K562 (cell line): ENCODE results near the gene ERCC4. TPM values are rescaled to one million over a fixed set of nuclear protein-coding genes. Genes with fewer than 3 reads are reported as not detected.

Source experiments
- ATAC-seq: fragments of 200-7000 bp; cut with Tn5 transposase; 3 replicates; pipeline ENCODE4 v1.9.1; 2020; ENCODE audit warnings: moderate library complexity
- Bru-seq: library from RNA; stranded (reverse); fragments of 400-500 nt; gene quantifications from one replicate; lab custom pipeline; 2021; lab: Mats Ljungman, UMichigan
- BruChase-seq, 2 experiments: library from RNA; stranded (reverse); fragments of 400-500 nt; gene quantifications; one replicate each; lab custom pipeline; 2021; lab: Mats Ljungman, UMichigan
- BruUV-seq: library from RNA; stranded (reverse); fragments of 400-500 nt; replicated peaks from 2 replicates; lab custom pipeline; 2021; lab: Mats Ljungman, UMichigan
- CTCF ChIA-PET: fragments of 300-600 bp; formaldehyde crosslinking; extraction: SDS; loops from one replicate; lab custom pipeline; 2021; ENCODE audit warnings: low intra/inter-chr PET ratio; lab: Yijun Ruan, JAX
- POLR2A ChIA-PET: fragments of 300-600, 350-650 bp; sonication (Branson Sonifier 250); formaldehyde crosslinking; extraction: SDS; loops from one replicate; lab custom pipeline; 2021; ENCODE audit warnings: antibody characterized with exemption, inconsistent platforms; lab: Yijun Ruan, JAX
- DNase-seq, 4 experiments: peaks; one replicate each; pipeline versions ENCODE4 v3.0.0 to v3.0.0-alpha.2; 2011 to 2018; ENCODE audit warnings: low spot score in 3 of 4, mixed read lengths in 3 of 4; ENCODE audit errors: extremely low read depth in 1 of 4
- FAIRE-seq: peaks from 2 replicates; lab custom pipeline; 2011; peaks lifted over from hg19 to GRCh38; lab: Jason Lieb, UNC
- H2AFZ ChIP-seq: 2 replicates; pipeline ENCODE4 v1.6.0; 2011; ENCODE audit warnings: low read depth, low read length, control low read depth, inconsistent platforms
- H3K27ac ChIP-seq: fragments of 200-600 bp; 3 replicates; pipeline ENCODE4 v1.8.0; 2011; ENCODE audit warnings: low read depth, mild to moderate bottlenecking, control low read depth, inconsistent platforms, low read length, moderate library complexity, mixed read lengths; ENCODE audit errors: extremely low read depth
- H3K27me3 ChIP-seq, 2 experiments: fragments of 300-600 bp in 1 of 2; 2 replicates in 1 of 2; 3 replicates in 1 of 2; pipeline versions ENCODE4 v1.6.0 to v1.8.0; 2011; ENCODE audit warnings: inconsistent platforms in 2 of 2, low read length in 2 of 2, mild to moderate bottlenecking in 1 of 2, mixed read lengths in 1 of 2, moderate library complexity in 1 of 2; ENCODE audit not compliant: control insufficient read depth in 2 of 2, insufficient read depth in 2 of 2
- H3K36me3 ChIP-seq: fragments of 300-600 bp; 3 replicates; pipeline ENCODE4 v1.8.0; 2011; ENCODE audit warnings: mild to moderate bottlenecking, low read length, inconsistent platforms; ENCODE audit not compliant: control insufficient read depth, insufficient read depth
- H3K4me1 ChIP-seq, 2 experiments: fragments of 200-600 bp in 1 of 2; replicated peaks in 1 of 2; 2 replicates in 1 of 2; 3 replicates in 1 of 2; pipeline versions ENCODE4 v1.5.1 to v1.8.0; 2011; ENCODE audit warnings: inconsistent platforms in 2 of 2, low read length in 2 of 2, mild to moderate bottlenecking in 1 of 2, mixed read lengths in 1 of 2, moderate library complexity in 1 of 2; ENCODE audit not compliant: control insufficient read depth in 2 of 2, insufficient read depth in 2 of 2
- H3K4me2 ChIP-seq: 2 replicates; pipeline ENCODE4 v1.6.1; 2011; ENCODE audit warnings: low read length, control low read depth, inconsistent platforms, mixed read lengths; ENCODE audit not compliant: insufficient read depth
- H3K4me3 ChIP-seq: fragments of 200-600 bp; sonication (generic), shearing (Covaris generic); 2 replicates; pipeline ENCODE4 v1.5.1; 2016; ENCODE audit warnings: control low read depth, inconsistent platforms
- H3K79me2 ChIP-seq: fragments of 200-600 bp; 3 replicates; pipeline ENCODE4 v1.8.0; 2011; ENCODE audit warnings: low read length, inconsistent platforms; ENCODE audit not compliant: control insufficient read depth, insufficient read depth
- H3K9ac ChIP-seq, 2 experiments: 2 replicates each; pipeline versions ENCODE4 v1.6.0 to v1.6.1; 2011; ENCODE audit warnings: low read depth in 2 of 2, low read length in 2 of 2, control low read depth in 1 of 2, inconsistent platforms in 1 of 2, mild to moderate bottlenecking in 1 of 2, mixed read lengths in 1 of 2; ENCODE audit not compliant: insufficient read depth in 1 of 2
- H3K9me1 ChIP-seq: one replicate; pipeline ENCODE4 v1.6.0; 2011; ENCODE audit warnings: inconsistent platforms, mild to moderate bottlenecking, low read length, moderate library complexity; ENCODE audit not compliant: control insufficient read depth, insufficient read depth
- H3K9me3 ChIP-seq: replicated peaks from 2 replicates; pipeline ENCODE4 v1.5.1; 2011; ENCODE audit warnings: low read depth, low read length, inconsistent platforms; ENCODE audit not compliant: control insufficient read depth, insufficient read depth
- H4K20me1 ChIP-seq: replicated peaks from 2 replicates; pipeline ENCODE4 v1.6.1; 2011; ENCODE audit warnings: low read length, inconsistent platforms, mixed read lengths; ENCODE audit not compliant: control insufficient read depth, insufficient read depth
- CEBPG ChIP-seq, 3 experiments: fragments of 200-800 bp in 1 of 3; sonication (Bioruptor generic) in 1 of 3; sonication (generic) in 1 of 3; formaldehyde crosslinking in 1 of 3; IDR thresholded peaks in 2 of 3; conservative IDR thresholded peaks in 1 of 3; 2 replicates each; pipeline versions ENCODE4 v1.6.1 to v1.8.0; 2016 to 2022; ENCODE audit warnings: missing compliant biosample characterization in 2 of 3, missing genetic modification characterization in 2 of 3, mild to moderate bottlenecking in 1 of 3, missing genetic modification reagents in 1 of 3
- FOXK1 ChIP-seq: sonication (generic); formaldehyde crosslinking; IDR thresholded peaks from 2 replicates; pipeline ENCODE4 v1.8.0; 2022; ENCODE audit warnings: missing genetic modification reagents, mild to moderate bottlenecking, borderline replicate concordance
- NONO ChIP-seq, 2 experiments: fragments of 200-400 bp in 1 of 2; fragments of 450-650 bp in 1 of 2; formaldehyde crosslinking in 1 of 2; IDR thresholded peaks; 2 replicates each; pipeline ENCODE4 v1.6.1; 2017; ENCODE audit warnings: low read depth in 2 of 2, mild to moderate bottlenecking in 2 of 2, moderate library complexity in 2 of 2, low read length in 1 of 2
- NR2C2 ChIP-seq, 2 experiments: fragments of 200-800 bp in 1 of 2; sonication (Bioruptor generic) in 1 of 2; sonication (generic) in 1 of 2; formaldehyde crosslinking in 1 of 2; IDR thresholded peaks; 2 replicates each; pipeline versions ENCODE4 v1.6.1 to v1.8.0; 2016 to 2022; ENCODE audit warnings: mild to moderate bottlenecking in 1 of 2, missing compliant biosample characterization in 1 of 2, missing genetic modification characterization in 1 of 2, missing genetic modification reagents in 1 of 2
- RBM14 ChIP-seq: fragments of 200-400 bp; formaldehyde crosslinking; IDR thresholded peaks from 2 replicates; pipeline ENCODE4 v1.6.1; 2018; ENCODE audit warnings: low read depth, mild to moderate bottlenecking, low read length, moderate library complexity, borderline replicate concordance; ENCODE audit not compliant: insufficient read depth
- STAT5B ChIP-seq: fragments of 250-450 bp; sonication (Bioruptor Pico); IDR thresholded peaks from 2 replicates; pipeline ENCODE4 v1.8.0; 2021; ENCODE audit warnings: mild to moderate bottlenecking, inconsistent platforms
- TCF7L2 ChIP-seq: fragments of 150-350 bp; IDR thresholded peaks from 2 replicates; pipeline ENCODE4 v1.6.1; 2016; ENCODE audit warnings: low read depth, mild to moderate bottlenecking, low read length, moderate library complexity
- ZFP30 ChIP-seq: fragments of 250-450 bp; sonication (Bioruptor Pico); IDR thresholded peaks from 2 replicates; pipeline ENCODE4 v1.8.0; 2022; ENCODE audit warnings: moderate library complexity, mild to moderate bottlenecking, inconsistent platforms, borderline replicate concordance
- WGBS: fragments of 100-300 bp; shearing (Covaris generic); methylation state at CpG from one replicate; pipeline ENCODE4 v1.1.6; 2016; ENCODE audit warnings: low coverage, mixed read lengths; ENCODE audit not compliant: insufficient coverage; ENCODE audit errors: missing lambda C conversion rate; 5-methylcytosine and 5-hydroxymethylcytosine counted together
- in situ Hi-C: fragments of 300-500 bp; cut with MboI; formaldehyde crosslinking; loops from 4 replicates; pipeline ENCODE4 v1.15.0; 2018; ENCODE audit warnings: inconsistent platforms, mixed read lengths
- intact Hi-C: fragments of 100-400 bp; cut with micrococcal nuclease; formaldehyde crosslinking; loops from 2 replicates; pipeline ENCODE4 v1.14.2; 2022
- long read RNA-seq, 3 experiments: library from polyadenylated mRNA in 2 of 3; library from RNA in 1 of 3; unstranded in 2 of 3; stranded (forward) in 1 of 3; transcript quantifications; one replicate each; pipeline ENCODE4 v2.0.0, GENCODE V29; 2019 to 2022
- polyA minus RNA-seq, 3 experiments: library from RNA; depleted of rRNA, polyadenylated mRNA; stranded (reverse); fragments of >200 nt; gene quantifications; 2 replicates each; pipeline ENCODE4 v1.2.3, GENCODE V29; 2011
- polyA plus RNA-seq, 8 experiments: library from polyadenylated mRNA; depleted of rRNA in 4 of 8; stranded (reverse) in 5 of 8; unstranded in 3 of 8; fragments of >200 nt; fragmentation: Nextera tagmentation in 2 of 8; fragmentation: Illumina TruSeq in 1 of 8; extraction: Ambion mirVana in 2 of 8; extraction: Trizol in 1 of 8; gene quantifications; 2 replicates each; pipeline versions ENCODE4 v1.2.1 to v1.2.3, GENCODE V29; 2011 to 2014; ENCODE audit warnings: inconsistent platforms in 1 of 8, missing spikeins in 1 of 8
- total RNA-seq, 7 experiments: library from RNA; depleted of rRNA in 6 of 7; stranded (reverse); fragments of >200 nt in 6 of 7; fragmentation: Illumina TruSeq in 2 of 7; extraction: Trizol in 2 of 7; gene quantifications; 2 replicates each; pipeline versions ENCODE4 v1.2.1 to v1.2.3, GENCODE V29; 2011 to 2021; ENCODE audit warnings: low replicate concordance in 1 of 7
- TF ChIP-seq, protein P1 (sequence below): fragments of 450-650 bp; IDR thresholded peaks from one replicate; pipeline ENCODE4 v1.6.1; 2018; ENCODE audit warnings: mild to moderate bottlenecking, moderate library complexity; ENCODE audit not compliant: partially characterized antibody

ERCC4 gene
- total RNA-seq (2011; cell fraction: chromatin; rRNA removed; ENCODE audit: low replicate concordance), result 5.6 and 18.6 TPM in 2 replicates
- total RNA-seq (2011; cell fraction: nucleolus; rRNA removed), result 3.7 and 4.6 TPM in 2 replicates
- total RNA-seq (2011; cell fraction: nucleoplasm; rRNA removed), result 6.3 and 7.7 TPM in 2 replicates
- total RNA-seq (2014; rRNA removed), result 3.7 and 4.3 TPM in 2 replicates
- 6.0 and 8.8 TPM in 2 replicates for total RNA-seq (2014; rRNA removed; fragmentation: Illumina TruSeq; extraction: Trizol)
- 5.1 and 7.4 TPM in 2 replicates for total RNA-seq (2015; rRNA removed; fragmentation: Illumina TruSeq; extraction: Trizol)
- total RNA-seq (2021), result 7.3 and 10.5 TPM in 2 replicates
- 5.9 and 7.0 TPM in 2 replicates for polyA plus RNA-seq (2011; rRNA removed)
- 1.9 and 2.4 TPM in 2 replicates for polyA plus RNA-seq (2011; cell fraction: cytosol; rRNA removed)
- 3.2 and 3.8 TPM in 2 replicates for polyA plus RNA-seq (2011; cell fraction: nucleus; rRNA removed)
- polyA plus RNA-seq (2012), result 3.1 and 4.7 TPM in 2 replicates
- 3.4 and 5.0 TPM in 2 replicates for polyA plus RNA-seq (2014; fragmentation: Illumina TruSeq; extraction: Trizol)
- 1 to 10 TPM; 4.4 to 7.7 TPM for polyA plus RNA-seq (2014; fragmentation: Nextera tagmentation; extraction: Ambion mirVana)
- 2.7 and 4.9 TPM in 2 replicates for polyA plus RNA-seq (2014; rRNA removed)
- 11.1 and 12.4 TPM in 2 replicates for polyA minus RNA-seq (2011; rRNA and poly(A)+ RNA removed)
- polyA minus RNA-seq (2011; cell fraction: cytosol; rRNA and poly(A)+ RNA removed), result 5.2 and 5.6 TPM in 2 replicates
- 2.7 and 5.0 TPM in 2 replicates for polyA minus RNA-seq (2011; cell fraction: nucleus; rRNA and poly(A)+ RNA removed)
- percentile 56 among the genes with signal in this experiment for Bru-seq, nascent RNA
- percentile 66 among the genes with signal in this experiment for BruChase-seq, experiment 1, labeled RNA remaining after a 2-hour chase
- percentile 69 among the genes with signal in this experiment for BruChase-seq, experiment 2, labeled RNA remaining after a 6-hour chase
- long read RNA-seq, experiment 1, transcript ERCC4-207 (6 exons, 2,073 nt), result major isoform, 11 of 24 reads
- long read RNA-seq, experiment 1, partial matches to known transcripts, result 4 of 24 reads
- long read RNA-seq, experiment 1, other reads (novel, unspliced or antisense), result 9 of 24 reads
- long read RNA-seq, experiment 2, partial matches to known transcripts, result 0 of 3 reads
- long read RNA-seq, experiment 2, other reads (novel, unspliced or antisense), result 3 of 3 reads
- long read RNA-seq, experiment 3, transcript ERCC4-207 (6 exons, 2,073 nt), result major isoform, 7 of 8 reads
- long read RNA-seq, experiment 3, partial matches to known transcripts, result 1 of 8 reads
- long read RNA-seq, experiment 3, other reads (novel, unspliced or antisense), result 0 of 8 reads

DNA sequence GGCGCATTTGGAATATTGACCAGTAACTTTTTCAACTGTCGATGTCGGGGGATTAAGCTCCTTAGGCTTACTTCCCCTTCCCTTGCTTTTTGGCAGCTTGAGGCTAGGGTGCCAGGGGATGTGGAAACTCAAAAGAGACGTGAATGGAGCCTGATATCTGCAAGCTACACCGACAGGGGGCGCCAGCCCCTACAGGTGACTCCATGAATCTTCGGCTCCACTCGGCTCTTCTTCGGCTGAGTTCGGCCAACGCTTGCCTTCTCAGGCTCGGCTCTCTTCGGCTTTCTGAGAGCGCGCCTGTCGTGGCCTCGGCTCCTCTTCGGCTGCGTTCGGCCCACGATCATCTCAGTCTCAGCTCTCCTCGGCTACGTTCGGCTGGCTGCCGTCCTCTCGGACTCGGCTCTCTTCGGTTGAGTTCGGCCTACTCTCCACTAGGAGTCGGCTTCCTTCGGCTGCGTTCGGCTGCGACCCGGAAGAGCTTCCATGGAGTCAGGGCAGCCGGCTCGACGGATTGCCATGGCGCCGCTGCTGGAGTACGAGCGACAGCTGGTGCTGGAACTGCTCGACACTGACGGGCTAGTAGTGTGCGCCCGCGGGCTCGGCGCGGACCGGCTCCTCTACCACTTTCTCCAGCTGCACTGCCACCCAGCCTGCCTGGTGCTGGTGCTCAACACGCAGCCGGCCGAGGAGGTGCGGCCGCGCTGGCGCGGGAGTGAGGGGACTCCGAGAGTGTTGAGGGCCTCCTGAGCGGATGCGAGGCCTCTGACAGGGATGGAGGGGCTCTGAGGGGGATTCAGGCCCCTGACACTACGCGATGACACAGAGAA lies at the start of gene ERCC4:
ERCC4 (plus strand) TSS at position 472 of the 827 bp plus-strand sequence; CDS start at position 484, 12 bp downstream.
- Histone ChIP-seq H2AFZ (peak within 1 kb of the TSS; percentile 92), H3K36me3 (peaks cover 20% of the 10 kb centered on the region; the same call in 2 of the 3 replicates), H3K27ac (peak within 1 kb of the TSS; percentile 38), H4K20me1 (no peaks in the 10 kb centered on the region), H3K9ac (peak within 1 kb of the TSS; percentile 74 to 98), H3K9me3 (no peaks in the 10 kb centered on the region), H3K9me1 (no peaks in the 10 kb centered on the region), H3K4me3 (peak within 1 kb of the TSS; percentile 65), H3K79me2 (peaks cover 8% of the 10 kb centered on the region; the same call in 2 of the 3 replicates), H3K4me1 (peaks cover 0 to 8% of the 10 kb centered on the region in 2 experiments; a peak in 3 of 5 replicates), H3K27me3 (peaks cover 0 to 10% of the 10 kb centered on the region in 2 experiments; a peak in 1 of 5 replicates), H3K4me2 (peak within 1 kb of the TSS; percentile 87)
- under 1% methylated on average over 64 of the region's 64 CpGs for WGBS
- no TSS peak for BruUV-seq
- ChIA-PET POLR2A (interaction anchor here (0.5 to 1.4 kb wide), 7 partner anchors 105 to 366 kb away, joined by 3 to 5 read pairs (median 3); no protein-coding TSS in a partner anchor), CTCF (interaction anchor here (0.6 to 1.5 kb wide), 5 partner anchors 180 to 1023 kb away, joined by 3 to 5 read pairs (median 5); no protein-coding TSS in a partner anchor)
- peak; percentile 99 for FAIRE-seq
- intact Hi-C loops, result loop anchor here (2.0 to 10.0 kb wide), 5 partner anchors 53 to 607 kb away; no protein-coding TSS in a partner anchor
- peak; percentile 100 for ATAC-seq
- DNase-seq, result peak; percentile 97 to 98 (median 98)
- in situ Hi-C loops, result loop anchor here (5.0 to 10.0 kb wide), 2 partner anchors 367 to 605 kb away; no protein-coding TSS in a partner anchor
- TF ChIP-seq NR2C2 (CRISPR knock-in tag; IDR thresholded peaks at IDR 0.05) (peak; percentile 99), NR2C2 (tag; IDR thresholded peaks at IDR 0.05) (peak; percentile 100), NONO (IDR thresholded peaks at IDR 0.05; ENCODE audit: low read depth in 2 of 2, low read length in 1 of 2) (no peak), CEBPG (CRISPR knock-in tag; IDR thresholded peaks at IDR 0.05) (no peak), CEBPG (tag; conservative IDR thresholded peaks at IDR 0.05 in 1 of 2, IDR thresholded peaks at IDR 0.05 in 1 of 2) (no peak), RBM14 (no peak), ZFP30 (CRISPR knock-in tag) (no peak), STAT5B (CRISPR knock-in tag) (no peak), TCF7L2 (no peak), FOXK1 (CRISPR knock-in tag) (no peak)
- TF ChIP-seq, protein P1, sequence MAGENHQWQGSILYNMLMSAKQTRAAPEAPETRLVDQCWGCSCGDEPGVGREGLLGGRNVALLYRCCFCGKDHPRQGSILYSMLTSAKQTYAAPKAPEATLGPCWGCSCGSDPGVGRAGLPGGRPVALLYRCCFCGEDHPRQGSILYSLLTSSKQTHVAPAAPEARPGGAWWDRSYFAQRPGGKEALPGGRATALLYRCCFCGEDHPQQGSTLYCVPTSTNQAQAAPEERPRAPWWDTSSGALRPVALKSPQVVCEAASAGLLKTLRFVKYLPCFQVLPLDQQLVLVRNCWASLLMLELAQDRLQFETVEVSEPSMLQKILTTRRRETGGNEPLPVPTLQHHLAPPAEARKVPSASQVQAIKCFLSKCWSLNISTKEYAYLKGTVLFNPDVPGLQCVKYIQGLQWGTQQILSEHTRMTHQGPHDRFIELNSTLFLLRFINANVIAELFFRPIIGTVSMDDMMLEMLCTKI, result no peak
